Measurements from ENCODE around the gene ZDHHC7.

The ZDHHC7 gene

DNA sequence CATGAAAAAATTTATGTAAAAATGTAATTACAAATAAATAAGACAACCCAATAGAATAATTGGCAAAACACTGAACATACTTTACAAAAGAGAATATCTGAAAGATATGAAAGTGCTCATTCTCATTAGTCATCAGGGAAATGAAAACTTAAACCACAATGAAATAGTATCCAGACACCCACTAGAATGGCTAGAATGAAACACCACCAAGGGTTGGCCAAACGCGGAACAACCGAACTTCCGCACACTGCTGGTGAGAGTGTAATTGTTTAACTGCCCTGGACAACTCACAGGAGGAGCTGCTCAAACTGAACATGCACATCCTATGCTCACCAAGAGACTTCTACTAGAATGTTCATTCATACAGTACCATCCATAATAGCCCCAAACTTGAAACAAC, 5.8 kb upstream of the ZDHHC7 start:
- H3K4me1 ChIP-seq (ENCODE audit: control insufficient read depth, insufficient read depth, low read length): peaks cover 5% of the 10 kb centered on the region
- no peaks in the 10 kb centered on the region for H3K36me3 ChIP-seq (ENCODE audit: control insufficient read depth in 2 of 2, insufficient read depth in 2 of 2, low read length in 2 of 2)
- H3K9me3 ChIP-seq (ENCODE audit: control insufficient read depth in 2 of 2, low read length in 2 of 2): no peaks in the 10 kb centered on the region
- no peak overlapping the region for H3K4me3 ChIP-seq (ENCODE audit: low read length in 2 of 2)
- no peak overlapping the region for H3K9ac ChIP-seq (ENCODE audit: low read length in 2 of 2)
- H3K27me3 ChIP-seq (ENCODE audit: control insufficient read depth in 1 of 2, insufficient read depth in 2 of 2, low read length in 2 of 2): no peaks in the 10 kb centered on the region
- no peak overlapping the region for H3K27ac ChIP-seq (ENCODE audit: low read length)

DNA sequence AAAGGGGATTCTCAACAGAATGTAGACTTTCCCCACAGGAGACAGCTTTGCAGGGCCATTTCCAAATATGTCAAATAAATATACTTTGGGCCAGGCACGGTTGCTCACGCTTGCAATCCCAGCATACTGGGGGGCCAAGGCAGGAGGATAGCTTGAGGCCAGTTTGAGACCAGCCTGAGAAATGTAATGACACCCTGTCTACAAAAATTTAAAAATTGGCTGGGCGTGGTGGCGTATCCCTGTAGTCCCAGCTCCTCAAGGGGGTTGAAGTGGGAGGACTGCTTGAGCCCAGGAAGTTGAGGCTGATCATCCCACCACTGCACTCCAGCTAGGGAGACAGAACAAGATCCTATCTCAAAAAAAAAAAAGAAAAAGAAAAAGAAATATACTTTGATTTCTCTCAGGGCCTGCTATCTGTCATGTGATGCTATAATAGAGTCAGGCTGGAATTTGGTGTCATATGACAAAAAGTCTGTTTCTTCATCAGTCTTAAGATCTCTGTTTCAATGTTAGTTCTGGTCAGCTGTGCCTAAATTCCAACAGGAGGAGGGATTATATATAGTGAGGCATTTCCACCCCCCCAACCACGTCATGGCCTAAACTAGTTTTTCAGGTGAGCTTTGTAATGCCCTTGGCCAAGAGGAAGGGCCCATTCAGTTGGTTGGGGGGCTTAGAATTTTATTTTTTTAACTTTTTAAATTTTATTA, 4.3 kb upstream of the ZDHHC7 start:
- Histone ChIP-seq H3K27ac (ENCODE audit: low read length) (no peak overlapping the region), H3K4me3 (ENCODE audit: low read length in 2 of 2) (no peak overlapping the region), H3K4me1 (ENCODE audit: control insufficient read depth, insufficient read depth, low read length) (peaks cover 15% of the 10 kb centered on the region), H3K27me3 (ENCODE audit: control insufficient read depth in 1 of 2, insufficient read depth in 2 of 2, low read length in 2 of 2) (no peaks in the 10 kb centered on the region), H3K9me3 (ENCODE audit: control insufficient read depth in 2 of 2, low read length in 2 of 2) (no peaks in the 10 kb centered on the region), H3K36me3 (ENCODE audit: control insufficient read depth in 2 of 2, insufficient read depth in 2 of 2, low read length in 2 of 2) (no peaks in the 10 kb centered on the region), H3K9ac (ENCODE audit: low read length in 2 of 2) (no peak overlapping the region)

DNA sequence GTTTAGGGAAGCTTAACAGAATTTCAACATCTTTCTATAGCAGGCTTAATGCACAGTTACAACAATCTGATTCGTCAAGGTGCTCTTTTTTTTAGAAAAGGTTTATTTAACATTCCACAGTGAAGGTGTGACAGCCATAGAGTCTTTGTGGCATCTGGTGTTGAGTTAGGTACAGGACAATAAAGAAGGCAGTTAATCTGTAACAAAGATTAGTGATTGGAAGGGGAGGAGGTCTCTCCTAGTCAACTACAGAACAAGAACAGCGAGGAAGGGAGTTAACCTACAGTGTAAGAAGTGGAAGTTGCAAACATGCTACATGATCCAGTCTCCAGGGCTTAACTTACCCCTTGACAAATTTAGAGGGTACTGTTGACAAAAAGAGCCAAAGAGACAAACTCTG, 3.0 kb upstream of the ZDHHC7 start:
- Histone ChIP-seq H3K4me1 (ENCODE audit: control insufficient read depth, insufficient read depth, low read length) (peaks cover 17% of the 10 kb centered on the region), H3K9ac (ENCODE audit: low read length in 2 of 2) (no peak overlapping the region), H3K27ac (ENCODE audit: low read length) (no peak overlapping the region), H3K9me3 (ENCODE audit: control insufficient read depth in 2 of 2, low read length in 2 of 2) (no peaks in the 10 kb centered on the region), H3K36me3 (ENCODE audit: control insufficient read depth in 2 of 2, insufficient read depth in 2 of 2, low read length in 2 of 2) (no peaks in the 10 kb centered on the region), H3K27me3 (ENCODE audit: control insufficient read depth in 1 of 2, insufficient read depth in 2 of 2, low read length in 2 of 2) (no peaks in the 10 kb centered on the region), H3K4me3 (ENCODE audit: low read length in 2 of 2) (no peak overlapping the region)

DNA sequence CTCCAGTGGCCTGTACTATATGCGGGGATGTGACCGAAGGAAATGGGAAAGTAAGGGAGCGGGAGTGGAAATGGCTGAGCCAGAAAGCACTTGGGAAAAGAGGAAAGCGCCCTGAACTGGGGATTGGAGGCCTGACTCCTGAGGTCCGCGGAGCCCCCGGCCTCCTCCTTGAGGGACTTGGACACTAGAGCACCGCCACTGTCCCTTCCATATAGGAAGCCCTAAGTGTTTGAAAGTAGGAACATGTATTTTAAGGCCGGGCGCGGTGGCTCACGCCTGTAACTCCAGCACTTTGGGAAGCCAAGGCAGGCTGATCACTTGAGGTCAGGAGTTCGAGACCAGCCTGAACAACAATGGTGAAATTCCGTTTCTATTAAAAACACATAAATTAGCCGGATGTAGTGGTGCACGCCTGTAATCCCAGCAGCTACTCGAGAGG, 530 bp upstream of the ZDHHC7 start:
- H3K27ac ChIP-seq (ENCODE audit: low read length): peak overlapping the region; percentile 98
- peak overlapping the region; percentile 97 for H3K4me3 ChIP-seq (ENCODE audit: low read length in 2 of 2)
- peak overlapping the region; percentile 95 to 99 for H3K9ac ChIP-seq (ENCODE audit: low read length in 2 of 2)
- H3K4me1 ChIP-seq (ENCODE audit: control insufficient read depth, insufficient read depth, low read length): peaks cover 20% of the 10 kb centered on the region
- peaks cover 0 to 2% of the 10 kb centered on the region in 2 donors for H3K36me3 ChIP-seq (ENCODE audit: control insufficient read depth in 2 of 2, insufficient read depth in 2 of 2, low read length in 2 of 2)
- no peaks in the 10 kb centered on the region for H3K9me3 ChIP-seq (ENCODE audit: control insufficient read depth in 2 of 2, low read length in 2 of 2)
- no peaks in the 10 kb centered on the region for H3K27me3 ChIP-seq (ENCODE audit: control insufficient read depth in 1 of 2, insufficient read depth in 2 of 2, low read length in 2 of 2)

DNA sequence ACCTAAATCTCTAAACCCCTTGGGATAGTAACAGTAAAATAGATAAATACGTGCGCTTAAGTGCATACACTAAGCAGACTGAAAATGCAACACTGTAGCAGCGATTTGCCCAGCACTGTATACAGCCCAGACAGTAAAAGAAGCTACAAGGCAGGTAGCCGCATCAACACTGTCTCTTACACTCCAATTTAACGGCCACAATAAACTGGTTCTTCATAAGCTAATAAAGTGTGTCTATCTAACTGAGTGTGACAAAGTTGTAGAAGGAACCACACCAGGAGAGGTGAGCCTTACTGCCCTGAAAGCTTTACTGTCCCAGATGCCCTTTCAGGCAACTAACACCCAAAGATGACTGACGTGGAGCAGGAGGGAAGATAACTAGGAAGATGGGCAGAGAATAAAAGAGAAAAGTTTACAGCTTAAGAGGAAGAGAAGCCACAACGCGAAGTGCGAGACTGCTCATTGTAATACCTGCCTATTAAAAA, 847 bp downstream of the ZDHHC7 start:
- Histone ChIP-seq H3K4me3 (ENCODE audit: low read length in 2 of 2) (peak overlapping the region; percentile 64 to 97), H3K9me3 (ENCODE audit: control insufficient read depth in 2 of 2, low read length in 2 of 2) (no peaks in the 10 kb centered on the region), H3K36me3 (ENCODE audit: control insufficient read depth in 2 of 2, insufficient read depth in 2 of 2, low read length in 2 of 2) (peaks cover 0 to 2% of the 10 kb centered on the region in 2 donors), H3K27me3 (ENCODE audit: control insufficient read depth in 1 of 2, insufficient read depth in 2 of 2, low read length in 2 of 2) (no peaks in the 10 kb centered on the region), H3K27ac (ENCODE audit: low read length) (peak overlapping the region; percentile 62), H3K4me1 (ENCODE audit: control insufficient read depth, insufficient read depth, low read length) (peaks cover 26% of the 10 kb centered on the region), H3K9ac (ENCODE audit: low read length in 2 of 2) (peak overlapping the region; percentile 91 to 94)

DNA sequence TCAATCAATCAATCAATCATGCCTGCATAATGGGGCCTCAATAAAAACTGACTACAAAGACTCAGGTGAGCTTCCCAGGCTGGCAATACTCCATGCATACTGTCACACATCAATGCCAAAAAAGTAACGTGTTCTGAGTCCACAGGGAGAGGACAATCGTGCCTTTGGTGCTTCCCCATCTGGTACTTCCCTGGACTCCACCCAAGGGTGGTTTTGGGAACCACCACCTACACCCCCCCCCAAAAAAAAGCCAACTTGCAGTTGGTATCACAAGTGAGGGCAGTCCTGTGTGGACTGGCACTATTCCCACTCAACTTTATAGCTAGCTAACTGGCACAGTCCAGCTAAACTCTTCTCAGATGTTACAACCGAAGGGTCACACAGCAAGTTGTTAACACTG, 3.1 kb downstream of the ZDHHC7 start:
- Histone ChIP-seq H3K27me3 (ENCODE audit: control insufficient read depth in 1 of 2, insufficient read depth in 2 of 2, low read length in 2 of 2) (no peaks in the 10 kb centered on the region), H3K27ac (ENCODE audit: low read length) (no peak overlapping the region), H3K4me1 (ENCODE audit: control insufficient read depth, insufficient read depth, low read length) (peaks cover 45% of the 10 kb centered on the region), H3K4me3 (ENCODE audit: low read length in 2 of 2) (no peak overlapping the region), H3K9me3 (ENCODE audit: control insufficient read depth in 2 of 2, low read length in 2 of 2) (no peaks in the 10 kb centered on the region), H3K36me3 (ENCODE audit: control insufficient read depth in 2 of 2, insufficient read depth in 2 of 2, low read length in 2 of 2) (peaks cover 0 to 2% of the 10 kb centered on the region in 2 donors), H3K9ac (ENCODE audit: low read length in 2 of 2) (no peak overlapping the region)

DNA sequence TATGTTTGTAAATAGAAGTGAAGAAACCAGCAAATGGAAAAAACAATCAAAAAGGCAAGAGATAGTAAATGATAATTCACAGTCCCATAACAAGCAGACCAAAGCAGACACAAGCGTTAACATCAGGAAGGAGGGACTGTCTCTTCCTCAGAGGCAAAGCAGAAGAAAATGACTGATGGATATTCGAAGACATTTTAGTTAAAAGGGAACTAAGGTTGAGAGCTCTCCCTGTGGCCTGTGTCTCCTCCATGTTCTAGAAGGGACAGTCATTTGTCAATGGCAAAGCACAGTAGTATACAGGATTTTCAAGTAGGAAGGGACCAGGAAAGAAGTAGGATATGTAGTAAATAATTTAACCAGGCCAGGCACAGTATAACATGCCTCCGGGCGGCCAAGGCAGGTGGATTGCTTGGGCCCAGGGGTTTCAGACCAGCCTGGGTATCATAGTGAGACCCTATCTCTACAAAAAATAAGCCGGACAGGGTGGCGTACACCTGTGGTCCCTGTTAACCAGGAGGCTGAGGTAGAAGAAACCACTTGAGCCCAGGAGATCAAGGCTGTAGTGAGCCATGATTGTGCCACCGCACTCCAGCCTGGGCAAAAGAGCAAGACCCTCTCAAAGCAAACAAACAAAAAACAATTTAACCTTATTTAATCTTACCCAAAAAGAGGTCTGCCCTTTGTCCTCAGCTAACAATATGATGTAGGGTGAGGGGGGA, 3.7 kb downstream of the ZDHHC7 start:
- Histone ChIP-seq H3K27ac (ENCODE audit: low read length) (no peak overlapping the region), H3K36me3 (ENCODE audit: control insufficient read depth in 2 of 2, insufficient read depth in 2 of 2, low read length in 2 of 2) (peaks cover 0 to 2% of the 10 kb centered on the region in 2 donors), H3K4me1 (ENCODE audit: control insufficient read depth, insufficient read depth, low read length) (peaks cover 51% of the 10 kb centered on the region), H3K27me3 (ENCODE audit: control insufficient read depth in 1 of 2, insufficient read depth in 2 of 2, low read length in 2 of 2) (no peaks in the 10 kb centered on the region), H3K4me3 (ENCODE audit: low read length in 2 of 2) (no peak overlapping the region), H3K9me3 (ENCODE audit: control insufficient read depth in 2 of 2, low read length in 2 of 2) (no peaks in the 10 kb centered on the region), H3K9ac (ENCODE audit: low read length in 2 of 2) (no peak overlapping the region)

DNA sequence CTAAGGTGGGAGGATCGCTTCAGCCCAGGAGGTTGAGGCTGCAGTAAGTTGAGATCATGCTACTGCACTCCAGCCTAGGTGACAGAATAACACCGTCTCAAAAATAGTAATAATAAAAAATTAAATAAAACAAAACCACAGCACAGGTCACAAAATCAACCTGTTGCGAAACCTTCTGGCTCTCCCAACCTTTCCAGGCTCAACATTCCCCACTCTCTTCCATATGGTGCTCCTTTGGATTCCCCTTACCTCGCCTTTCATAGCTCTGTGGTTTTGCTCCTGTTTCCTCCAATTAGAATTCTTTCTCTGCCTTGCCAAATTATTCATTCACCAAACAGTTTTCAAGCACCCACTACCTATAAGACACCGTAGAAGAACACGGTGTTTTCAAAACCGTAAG, 4.7 kb downstream of the ZDHHC7 start:
- Histone ChIP-seq H3K9me3 (ENCODE audit: control insufficient read depth in 2 of 2, low read length in 2 of 2) (no peaks in the 10 kb centered on the region), H3K36me3 (ENCODE audit: control insufficient read depth in 2 of 2, insufficient read depth in 2 of 2, low read length in 2 of 2) (peaks cover 0 to 2% of the 10 kb centered on the region in 2 donors), H3K27me3 (ENCODE audit: control insufficient read depth in 1 of 2, insufficient read depth in 2 of 2, low read length in 2 of 2) (no peaks in the 10 kb centered on the region), H3K4me3 (ENCODE audit: low read length in 2 of 2) (no peak overlapping the region), H3K27ac (ENCODE audit: low read length) (no peak overlapping the region), H3K4me1 (ENCODE audit: control insufficient read depth, insufficient read depth, low read length) (peaks cover 53% of the 10 kb centered on the region), H3K9ac (ENCODE audit: low read length in 2 of 2) (no peak overlapping the region)

DNA sequence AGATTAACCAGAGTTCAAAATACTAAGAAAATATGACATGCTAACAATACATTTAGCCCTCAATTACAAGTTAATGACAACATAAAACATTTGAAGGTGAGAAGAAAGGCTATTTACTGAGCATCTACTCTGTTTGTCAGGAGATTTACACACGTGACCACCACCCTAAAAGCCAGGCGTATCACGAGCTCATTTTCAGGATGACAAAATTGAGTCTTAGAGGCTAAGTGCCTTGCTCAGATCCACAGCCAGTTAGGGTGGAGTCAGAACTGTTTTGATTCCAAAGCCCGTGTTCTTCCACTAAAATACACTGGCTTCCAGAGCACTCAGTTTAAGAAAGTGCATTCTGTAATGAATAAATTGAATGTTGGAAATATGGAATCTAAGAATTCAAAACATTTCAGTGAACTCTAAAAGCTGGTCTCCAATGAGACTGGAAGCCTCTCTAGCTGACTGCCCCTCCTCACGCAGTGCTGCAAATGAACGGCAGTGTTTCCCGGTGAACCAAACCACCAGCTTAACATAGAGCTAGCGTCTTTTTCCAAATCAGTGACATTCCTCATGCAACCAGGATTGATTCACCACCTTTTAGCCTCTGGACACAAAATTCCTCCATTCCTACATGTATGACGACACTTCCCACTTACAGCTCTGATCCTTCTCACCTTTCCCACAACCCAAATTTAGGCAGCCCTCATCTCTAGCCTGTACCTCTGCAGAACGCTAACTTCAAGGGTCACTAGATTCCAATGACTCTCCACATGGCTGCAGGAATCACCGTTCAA, 5.9 kb downstream of the ZDHHC7 start:
- H3K27ac ChIP-seq (ENCODE audit: low read length): peak overlapping the region; percentile 80
- peaks cover 57% of the 10 kb centered on the region for H3K4me1 ChIP-seq (ENCODE audit: control insufficient read depth, insufficient read depth, low read length)
- no peaks in the 10 kb centered on the region for H3K9me3 ChIP-seq (ENCODE audit: control insufficient read depth in 2 of 2, low read length in 2 of 2)
- H3K36me3 ChIP-seq (ENCODE audit: control insufficient read depth in 2 of 2, insufficient read depth in 2 of 2, low read length in 2 of 2): peaks cover 0 to 2% of the 10 kb centered on the region in 2 donors
- H3K9ac ChIP-seq (ENCODE audit: low read length in 2 of 2): peak overlapping the region; percentile 7 to 60
- no peaks in the 10 kb centered on the region for H3K27me3 ChIP-seq (ENCODE audit: control insufficient read depth in 1 of 2, insufficient read depth in 2 of 2, low read length in 2 of 2)
- H3K4me3 ChIP-seq (ENCODE audit: low read length in 2 of 2): peak overlapping the region; percentile 41 to 64

DNA sequence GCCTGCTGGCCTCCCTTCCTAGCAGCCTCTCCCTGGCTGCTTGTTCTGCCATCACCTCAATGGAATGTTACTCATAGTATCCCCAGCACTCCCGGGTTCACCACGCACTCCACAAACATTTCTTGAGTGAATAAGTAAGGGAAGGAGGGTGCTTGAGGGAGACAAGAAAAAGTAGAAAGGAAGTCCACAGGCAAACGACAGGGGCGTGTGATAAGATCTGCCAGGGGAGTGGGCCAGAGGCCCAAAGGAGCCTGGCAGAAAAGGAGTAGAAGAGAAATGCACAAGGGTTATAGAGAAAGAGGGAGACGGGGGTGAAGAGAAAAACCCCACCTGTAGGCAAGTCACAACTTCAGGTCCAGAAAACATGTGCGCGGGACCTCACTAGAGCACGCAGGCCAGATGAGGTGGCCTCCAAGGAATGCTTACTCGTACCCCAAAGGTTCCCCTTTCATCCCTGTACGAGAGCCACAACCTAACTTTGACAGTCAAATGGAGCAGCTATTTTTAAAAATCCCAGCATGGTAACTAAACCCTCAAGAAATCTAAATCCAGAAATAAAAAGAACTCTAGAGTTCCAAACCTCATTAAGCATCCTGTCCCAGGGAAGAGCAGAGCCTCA, 6.6 kb downstream of the ZDHHC7 start:
- H3K36me3 ChIP-seq (ENCODE audit: control insufficient read depth in 2 of 2, insufficient read depth in 2 of 2, low read length in 2 of 2): peaks cover 0 to 2% of the 10 kb centered on the region in 2 donors
- no peaks in the 10 kb centered on the region for H3K27me3 ChIP-seq (ENCODE audit: control insufficient read depth in 1 of 2, insufficient read depth in 2 of 2, low read length in 2 of 2)
- H3K9ac ChIP-seq (ENCODE audit: low read length in 2 of 2): peak overlapping the region; percentile 7 to 60
- H3K4me3 ChIP-seq (ENCODE audit: low read length in 2 of 2): peak overlapping the region in 1 of 2 donors; percentile 64
- H3K4me1 ChIP-seq (ENCODE audit: control insufficient read depth, insufficient read depth, low read length): peaks cover 52% of the 10 kb centered on the region
- H3K9me3 ChIP-seq (ENCODE audit: control insufficient read depth in 2 of 2, low read length in 2 of 2): no peaks in the 10 kb centered on the region
- peak overlapping the region; percentile 80 for H3K27ac ChIP-seq (ENCODE audit: low read length)

Measured in stomach smooth muscle (tissue), 2 donors.